Cardiac fibroblast (primary cell): Measurements from ENCODE around the gene TMA16.

Source experiments
- DNase-seq, 2 donors: peaks; one replicate each; pipeline versions ENCODE4 v3.0.0 to v3.0.0-alpha.2; 2010; ENCODE audit warnings: low read depth in 2 of 2
- H3K4me3 ChIP-seq, 2 donors: replicated peaks in 1 of 2; 1 replicate in 1 of 2; 2 replicates in 1 of 2; pipeline ENCODE4 v1.5.1; 2011; ENCODE audit warnings: low read depth in 2 of 2, low read length in 2 of 2, mild to moderate bottlenecking in 2 of 2, moderate library complexity in 1 of 2
- CTCF ChIP-seq: IDR thresholded peaks from one replicate; pipeline ENCODE4 v1.5.1; 2011; ENCODE audit warnings: low read depth, mild to moderate bottlenecking, low read length, inconsistent platforms

TMA16 gene

GRCh38 chr4:163486321-163486720, 8.2 kb upstream of the TMA16 start:
- no peak overlapping the region for H3K4me3 ChIP-seq
- DNase-seq: no peak
- TF ChIP-seq CTCF: no peak

- no peak for DNase-seq
- no peak overlapping the region for H3K4me3 ChIP-seq
These were observed 4.6 kb upstream of the TMA16 start for GRCh38 chr4:163489929-163490328.

GRCh38 chr4:163492951-163493504, 1.5 kb upstream of the TMA16 start:
- no peak overlapping the region for H3K4me3 ChIP-seq
- TF ChIP-seq CTCF: no peak
- DNase-seq: peak in 1 of 2 donors; percentile 7

More at GRCh38 chr4:163489929-163490328, 4.6 kb upstream of the TMA16 start:
- no peak for TF ChIP-seq CTCF

GRCh38 chr4:163493643-163494359, 689 bp upstream of the TMA16 start:
- no peak for DNase-seq
- H3K4me3 ChIP-seq: peak overlapping the region; percentile 88 to 95
- no peak for TF ChIP-seq CTCF

- peak in 1 of 2 donors; percentile 4 for DNase-seq
- TF ChIP-seq CTCF: no peak
- H3K4me3 ChIP-seq: peak overlapping the region; percentile 88 to 95
These were observed 1.4 kb downstream of the TMA16 start for GRCh38 chr4:163495900-163496299.

- no peak for TF ChIP-seq CTCF
These were observed 6.1 kb downstream of the TMA16 start for GRCh38 chr4:163500586-163500985.

More at GRCh38 chr4:163500586-163500985, 6.1 kb downstream of the TMA16 start:
- H3K4me3 ChIP-seq: no peak overlapping the region
- DNase-seq: no peak
